HG02763 (cell line): ENCODE measurements around the gene BEST3.

Source experiments
- ATAC-seq: cut with Tn5 transposase; IDR thresholded peaks from one replicate; pipeline ENCODE4 v1.9.1; 2021; ENCODE audit warnings: mild to moderate bottlenecking, moderate library complexity; ENCODE audit not compliant: unreplicated experiment

Gene BEST3

DNA sequence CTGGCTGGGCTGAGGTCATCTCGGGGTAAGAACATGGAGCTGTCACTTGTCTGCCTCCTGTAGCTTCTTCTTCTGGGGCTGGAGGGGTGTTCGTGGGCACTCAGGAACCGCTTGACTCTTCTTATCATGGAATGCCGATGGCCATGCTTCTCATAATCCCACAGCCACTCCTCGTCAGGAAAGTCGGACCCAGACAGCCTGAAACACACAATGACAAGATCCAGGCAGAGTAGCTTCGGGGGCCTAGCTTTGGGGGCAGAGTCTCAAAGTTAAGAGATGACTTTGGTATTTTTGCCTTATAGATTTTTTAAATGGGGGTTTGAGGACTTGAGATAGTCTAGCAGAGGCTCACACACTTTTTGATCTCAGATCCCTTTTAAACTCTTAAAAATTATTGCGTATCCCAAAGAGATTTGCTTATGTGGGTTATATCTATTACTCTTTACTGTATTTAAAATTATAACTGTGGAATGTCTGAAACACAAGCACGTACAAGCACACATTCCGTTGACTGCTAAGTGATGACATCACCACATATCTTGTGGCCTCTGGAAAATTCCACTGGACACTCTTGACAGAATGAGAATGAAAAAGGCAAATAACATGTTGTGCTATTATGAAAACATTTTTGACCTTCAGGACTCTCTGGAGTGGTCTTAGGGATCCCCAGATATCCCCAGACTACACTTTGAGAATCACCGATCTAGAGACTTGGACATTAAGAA is 43.3 kb downstream of the BEST3 start:
- ATAC-seq, result no peak

DNA sequence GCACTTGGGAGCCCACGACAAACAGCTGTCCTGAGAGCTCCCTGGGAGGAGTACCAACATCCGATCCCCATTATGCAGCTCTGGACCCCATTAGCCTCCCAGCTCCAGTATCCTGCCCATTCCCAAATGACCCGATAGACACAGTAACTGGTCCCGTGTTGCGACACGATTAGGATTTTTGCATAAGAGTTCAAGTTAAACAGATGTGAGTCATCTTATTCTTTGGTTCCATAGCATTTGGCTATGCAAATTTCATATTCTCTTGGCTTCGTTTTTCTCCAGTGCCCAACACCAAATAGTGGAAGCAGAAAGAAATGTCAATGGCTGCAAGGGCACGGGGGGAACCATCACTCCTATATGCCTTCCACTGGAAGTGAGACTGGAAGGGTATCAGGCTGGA is 45.4 kb downstream of the BEST3 start:
- ATAC-seq, result no peak

DNA sequence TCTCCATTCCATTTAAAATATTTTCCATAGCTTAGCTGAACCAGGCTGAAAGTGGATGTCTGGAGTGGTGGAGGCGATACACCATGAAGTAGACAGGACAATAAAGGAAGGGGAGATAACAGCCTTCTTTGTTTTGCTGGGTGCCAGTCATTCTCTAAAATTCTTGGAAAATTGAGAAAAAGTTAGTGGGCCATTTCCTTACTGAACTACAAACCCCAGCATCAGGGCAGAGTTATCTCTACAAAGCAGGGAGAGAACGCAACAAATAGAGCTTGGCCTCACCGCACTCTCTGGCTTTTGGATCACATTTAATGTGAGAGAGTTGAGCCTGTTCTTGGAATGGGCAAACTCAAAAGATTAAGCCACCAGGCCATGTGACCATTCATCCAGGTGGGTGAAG is 47.2 kb downstream of the BEST3 start:
- ATAC-seq, result no peak

DNA sequence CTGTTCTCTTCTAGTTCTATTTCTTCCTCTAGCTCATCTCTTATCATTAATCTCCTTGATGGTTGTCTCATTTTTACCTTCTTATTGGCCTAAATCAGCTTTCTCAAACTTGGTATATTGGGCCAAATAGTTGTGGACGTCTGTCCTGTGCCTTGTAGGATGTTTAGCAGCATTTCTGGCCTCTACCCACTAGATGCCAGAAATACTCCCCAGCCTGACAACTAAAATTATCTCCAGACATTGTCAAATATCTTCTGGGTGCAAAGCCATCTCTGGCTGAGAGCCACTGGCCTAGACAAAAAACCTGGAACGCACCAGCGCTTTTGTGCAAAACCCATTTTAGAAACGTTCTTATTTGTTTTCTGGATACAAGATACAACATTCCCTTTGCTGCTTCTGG is 49.6 kb downstream of the BEST3 start:
- no peak for ATAC-seq

DNA sequence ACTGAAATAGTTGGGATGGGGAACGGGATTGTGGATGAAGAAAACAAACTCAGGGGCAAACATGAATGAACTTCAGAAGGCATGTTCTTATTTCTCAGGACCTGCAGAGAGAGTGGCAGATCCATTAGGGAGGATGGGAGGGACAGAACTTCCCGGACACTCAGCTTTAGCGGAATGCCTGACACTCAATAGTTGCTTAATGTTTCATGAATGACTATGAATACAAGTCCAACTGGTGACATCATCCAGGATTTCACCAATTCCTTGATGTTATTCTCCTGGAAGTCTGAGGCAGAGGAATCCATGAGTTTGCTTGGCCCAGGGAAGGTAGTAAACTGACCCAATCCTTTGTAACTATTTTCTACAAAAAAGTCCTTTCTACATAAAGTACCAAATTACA is 50.6 kb downstream of the BEST3 start:
- no peak for ATAC-seq

DNA sequence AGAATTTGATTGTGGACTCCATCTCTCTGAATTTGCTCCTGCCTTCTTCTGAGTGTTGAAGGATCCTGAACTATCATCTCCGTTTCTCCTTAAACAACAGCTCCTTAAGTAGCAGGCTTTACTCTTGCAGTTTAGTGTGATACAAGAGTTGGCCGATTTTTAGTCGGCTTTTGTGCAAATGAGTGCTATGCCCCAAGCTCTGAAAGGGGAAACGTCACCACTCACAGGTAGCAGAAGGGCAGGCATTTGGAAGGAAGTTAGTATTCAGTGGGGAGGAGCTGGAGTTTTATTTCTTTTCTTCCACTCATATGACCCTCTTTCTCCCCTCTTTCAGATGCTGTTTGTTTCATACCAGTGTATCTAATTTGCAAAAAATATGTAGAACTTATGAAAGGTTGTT is 51.9 kb downstream of the BEST3 start:
- ATAC-seq, result no peak

DNA sequence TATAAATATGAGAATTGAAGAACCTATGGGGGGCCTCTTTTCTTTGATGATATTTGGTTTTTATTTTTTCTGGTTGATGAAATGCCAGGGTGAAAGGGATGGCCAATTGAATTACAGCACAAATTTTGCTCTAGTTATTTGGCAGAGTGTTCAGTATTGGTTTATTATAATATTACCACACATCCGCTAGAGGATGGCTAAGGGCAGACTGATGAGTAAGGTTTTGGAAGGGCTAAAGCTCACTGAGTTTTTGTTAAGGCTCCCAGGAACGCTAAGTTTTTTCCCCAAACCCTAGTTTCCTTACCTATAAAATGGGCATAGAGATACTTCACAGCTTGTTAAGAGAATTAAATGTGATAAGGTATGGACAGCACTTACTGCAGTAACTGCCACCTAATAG is 54.1 kb downstream of the BEST3 start:
- no peak for ATAC-seq

DNA sequence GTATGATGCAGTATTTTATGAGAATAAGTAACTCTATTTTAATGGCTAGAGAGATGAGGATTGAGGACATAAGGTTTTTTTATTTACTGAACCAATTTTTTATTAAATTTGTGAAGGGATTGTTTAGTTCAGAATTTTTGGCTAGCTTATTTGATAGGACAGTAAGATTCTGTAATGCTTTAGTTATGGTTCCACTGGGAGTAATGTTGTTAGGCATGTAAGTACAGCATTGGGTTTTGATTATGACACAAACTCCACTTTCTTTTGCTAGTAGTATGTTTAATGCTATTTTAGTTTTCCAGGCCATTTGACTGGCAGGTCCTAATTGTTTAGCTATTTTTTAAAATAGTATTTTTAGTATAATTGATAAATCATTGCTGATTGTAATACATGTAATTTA is 54.6 kb downstream of the BEST3 start:
- ATAC-seq, result no peak

DNA sequence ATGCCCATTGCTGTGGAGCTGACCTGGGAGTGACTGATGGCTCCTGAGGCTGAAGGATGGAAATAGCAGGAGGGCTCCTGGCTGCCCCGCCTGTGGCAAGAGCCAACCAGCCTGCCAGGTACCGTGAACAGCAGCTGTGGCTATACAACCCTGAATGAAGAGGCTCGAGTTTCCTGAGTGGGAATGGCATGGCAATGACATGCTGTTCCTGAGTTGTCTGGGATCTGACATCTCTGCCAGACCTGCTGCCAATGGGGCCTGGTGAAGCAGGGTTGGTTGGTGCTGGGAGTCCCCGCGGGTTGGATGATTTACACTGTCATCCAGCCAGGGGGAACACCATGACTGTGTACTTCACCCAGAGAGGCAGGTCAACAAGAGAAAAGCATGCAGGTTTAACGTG is 56.6 kb downstream of the BEST3 start:
- ATAC-seq, result no peak

DNA sequence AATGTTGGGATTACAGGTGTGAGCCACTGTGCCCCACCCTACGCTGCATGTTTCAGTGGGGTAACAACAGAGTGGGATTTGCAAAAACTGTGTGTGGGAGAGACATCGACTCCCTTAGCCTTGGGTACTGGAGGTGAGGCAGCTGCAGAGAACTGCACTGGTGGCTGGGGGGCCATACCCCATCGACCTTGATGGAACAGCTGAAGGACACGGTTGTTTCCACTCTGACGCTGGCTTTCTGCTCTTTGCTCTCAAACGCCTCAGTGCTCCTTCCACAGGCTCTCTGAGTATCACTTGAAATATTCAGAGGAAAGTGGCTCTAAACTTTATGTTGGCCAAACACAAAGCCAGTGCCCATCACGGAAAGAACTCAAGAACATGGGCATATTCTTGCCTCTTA is 57.6 kb downstream of the BEST3 start:
- no peak for ATAC-seq

DNA sequence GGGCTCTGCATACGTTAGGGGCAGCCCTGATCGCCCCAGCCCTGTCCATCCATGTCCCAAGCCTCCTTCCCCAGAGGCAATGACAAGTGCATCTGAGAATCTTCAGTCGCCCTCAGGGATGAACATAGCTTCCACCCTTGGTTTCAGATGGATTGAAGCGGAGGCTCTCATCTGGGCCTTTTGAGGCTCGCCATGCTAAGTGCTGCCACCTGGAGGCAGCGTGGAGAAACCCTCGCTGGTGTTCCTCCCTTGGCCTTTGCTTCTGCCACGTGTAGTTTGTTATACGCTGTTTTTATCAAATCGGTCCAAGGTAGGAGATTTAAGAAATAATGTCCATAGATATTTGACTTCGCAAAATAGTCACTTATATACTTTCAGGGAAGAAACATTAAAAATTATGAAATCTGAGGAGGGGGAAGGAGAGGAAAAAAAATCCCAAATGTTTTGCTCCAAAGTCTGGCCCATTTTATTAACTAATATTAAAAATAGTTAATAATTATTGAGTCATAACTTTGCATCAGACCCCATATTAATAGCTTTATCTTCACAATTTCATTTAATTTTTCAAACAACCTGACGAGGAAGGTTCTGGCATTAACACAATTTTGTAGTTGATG is 59.6 kb downstream of the BEST3 start:
- ATAC-seq, result peak; percentile 81

DNA sequence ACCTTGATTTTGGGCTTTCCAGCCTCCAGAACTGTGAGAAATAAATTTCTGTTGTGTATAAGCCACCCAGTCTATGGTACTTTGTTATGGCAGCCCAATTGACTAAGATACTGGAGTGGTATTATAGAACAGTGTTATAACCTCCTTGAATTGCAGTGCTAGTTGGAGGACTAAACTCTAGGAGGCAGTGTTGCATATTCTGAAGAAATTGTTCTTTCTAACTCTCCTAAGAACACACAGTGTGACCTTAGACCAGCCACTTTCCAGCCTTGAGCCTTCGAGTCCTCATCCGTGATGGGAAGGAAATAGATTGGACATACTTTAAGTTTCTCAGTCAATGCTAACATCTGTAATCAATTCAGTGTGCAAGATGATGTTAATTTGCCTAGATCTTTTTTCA is 66.0 kb downstream of the BEST3 start:
- no peak for ATAC-seq

DNA sequence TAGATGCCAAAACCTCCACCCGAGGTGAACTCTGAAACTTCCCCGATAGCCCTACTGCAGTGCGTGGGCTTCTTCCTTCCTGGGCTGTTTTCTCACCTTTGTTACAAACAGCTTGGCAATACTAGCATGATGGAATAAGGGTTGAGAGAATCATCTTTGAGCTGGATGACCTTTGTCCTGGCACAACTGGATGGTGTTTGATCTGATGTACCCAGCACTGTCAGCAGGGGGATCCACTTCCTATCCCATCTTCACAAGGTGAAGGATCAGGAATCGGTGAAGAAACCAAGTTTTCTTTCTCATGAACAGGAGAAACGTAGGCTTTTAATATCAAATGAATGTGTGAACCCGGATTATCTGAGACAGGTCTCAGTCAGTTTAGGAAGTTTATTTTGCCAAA is 68.9 kb downstream of the BEST3 start:
- ATAC-seq, result no peak

DNA sequence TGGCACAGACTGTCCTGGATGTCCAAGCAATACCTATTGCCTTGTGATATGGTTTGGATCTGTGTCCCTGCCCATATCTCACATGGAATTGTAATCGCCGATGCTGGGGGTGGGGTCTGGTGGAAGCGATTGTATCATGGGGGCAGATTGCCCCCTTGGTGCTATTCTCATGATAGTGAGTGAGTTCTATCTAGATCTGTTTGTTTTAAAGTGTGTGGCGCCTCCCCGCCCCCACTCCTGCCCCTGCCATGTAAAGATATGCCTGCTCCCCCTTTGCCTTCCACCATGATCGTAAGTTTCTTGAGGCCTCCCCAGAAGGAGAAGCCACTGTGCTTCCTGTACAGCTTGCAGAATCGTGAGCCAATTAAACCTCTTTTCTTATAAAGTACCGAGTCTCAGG is 71.6 kb downstream of the BEST3 start:
- ATAC-seq, result no peak

DNA sequence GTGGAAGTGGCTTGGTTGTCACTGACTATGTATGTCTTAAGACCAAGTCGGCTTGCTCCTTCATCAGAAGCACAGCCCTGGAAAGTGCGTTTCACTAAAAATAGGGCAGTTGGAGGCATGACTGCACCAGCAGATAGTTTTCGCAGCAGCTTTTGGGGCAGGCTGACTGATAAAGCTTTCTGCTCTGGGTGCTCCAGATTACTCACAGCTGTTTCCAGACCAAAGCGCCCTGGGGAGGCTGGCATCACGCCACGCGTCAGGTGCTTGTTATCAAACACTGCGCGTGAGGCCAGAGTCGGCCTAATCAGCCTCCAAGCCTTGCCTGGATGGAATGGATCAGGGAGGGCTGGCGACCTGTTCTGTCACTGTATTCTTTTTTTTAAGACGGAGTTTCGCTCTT is 75.1 kb downstream of the BEST3 start:
- no peak for ATAC-seq

DNA sequence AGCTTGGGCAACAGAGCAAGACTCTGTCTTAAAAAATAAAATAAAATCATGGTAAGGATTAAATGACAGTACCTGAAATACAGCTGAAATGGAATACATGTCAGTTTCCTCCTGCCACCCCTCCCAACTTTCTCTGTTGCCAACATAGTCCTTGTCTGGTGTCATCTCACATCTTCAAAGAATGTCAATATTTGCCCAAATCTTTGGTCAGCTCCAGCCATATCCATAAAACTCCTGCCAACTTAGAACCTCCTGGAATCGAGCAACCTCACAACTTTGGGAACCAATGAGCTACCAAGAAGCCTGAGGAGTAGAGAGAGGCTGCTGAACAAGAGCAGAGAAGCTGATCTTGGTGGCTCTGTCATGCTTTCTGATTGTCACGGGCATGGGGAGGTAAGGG is 77.6 kb downstream of the BEST3 start:
- ATAC-seq, result no peak

DNA sequence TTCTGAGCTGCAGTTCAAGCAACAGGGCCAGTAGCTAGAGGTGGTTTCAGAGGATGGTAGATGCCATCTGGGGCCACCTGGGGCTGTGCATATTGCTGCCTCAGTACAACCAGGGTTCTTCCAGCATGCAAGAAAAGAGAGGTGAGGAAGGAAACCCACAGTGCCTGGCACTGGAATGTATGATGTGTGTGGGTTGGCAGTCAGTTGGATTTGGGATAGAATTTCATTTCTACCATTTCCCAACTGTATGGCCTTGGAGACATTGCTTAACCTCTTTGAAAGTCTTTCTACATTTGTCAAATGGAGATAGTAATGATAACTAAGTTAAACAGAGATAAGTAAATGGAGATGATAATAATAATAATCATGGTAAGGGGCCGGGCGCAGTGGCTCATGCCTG is 78.2 kb downstream of the BEST3 start:
- no peak for ATAC-seq

DNA sequence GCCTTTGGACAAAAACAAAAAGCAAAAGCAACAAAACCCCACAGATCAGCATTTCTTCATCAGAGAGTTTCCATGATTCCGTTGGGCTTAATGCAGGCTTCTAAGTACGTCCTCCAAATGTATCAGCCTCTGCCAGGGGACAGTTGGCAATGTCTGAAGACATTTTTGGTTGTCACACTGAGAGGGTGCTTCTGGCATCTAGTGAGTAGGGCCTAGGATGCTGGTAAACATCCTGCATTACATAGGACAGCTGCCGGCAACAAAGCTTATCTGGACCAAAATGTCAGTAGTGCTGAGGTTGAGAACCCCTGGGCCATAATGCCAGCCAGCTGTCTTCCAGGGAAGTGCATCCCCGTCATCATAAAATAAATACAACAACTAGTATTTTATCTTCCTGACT is 79.0 kb downstream of the BEST3 start:
- no peak for ATAC-seq

DNA sequence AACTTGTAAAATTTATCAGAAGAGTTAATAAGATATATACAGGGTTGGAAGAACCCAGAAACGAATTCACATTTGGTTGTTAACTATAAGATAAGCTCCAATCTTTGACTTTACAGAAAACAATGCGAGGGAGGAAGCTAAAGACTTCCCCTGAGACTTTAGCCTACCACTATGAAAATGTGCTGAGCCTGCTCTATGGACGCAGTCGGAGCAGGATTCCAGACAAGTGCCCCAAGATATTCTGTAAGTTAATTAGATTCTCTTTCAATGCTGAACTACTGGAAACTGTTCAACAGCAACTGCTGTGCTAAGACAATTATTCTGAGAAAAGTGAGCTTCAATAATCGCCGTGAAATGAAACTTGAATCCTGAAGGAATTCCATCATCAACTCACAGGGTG is 80.1 kb downstream of the BEST3 start:
- no peak for ATAC-seq

DNA sequence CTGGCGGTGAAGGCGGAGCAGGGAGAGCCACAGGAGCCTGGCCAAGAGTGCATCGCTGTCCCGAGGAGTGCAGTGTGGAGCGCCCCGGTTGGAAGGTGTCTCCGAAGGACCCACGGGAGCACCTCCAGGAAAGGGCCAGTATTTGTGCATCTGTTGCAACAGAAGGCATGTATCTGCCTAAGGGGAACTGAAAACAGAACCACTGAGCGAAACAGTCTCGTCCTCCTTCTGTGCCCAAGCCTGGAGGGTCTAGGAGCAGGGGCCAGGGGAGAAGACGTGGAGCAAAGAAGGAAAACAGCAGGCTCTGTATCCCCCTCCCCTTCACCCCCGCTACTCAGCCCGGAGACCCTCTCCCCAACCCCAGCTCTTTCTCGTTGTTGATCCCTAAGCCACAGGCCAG is 83.1 kb downstream of the BEST3 start:
- ATAC-seq, result no peak

DNA sequence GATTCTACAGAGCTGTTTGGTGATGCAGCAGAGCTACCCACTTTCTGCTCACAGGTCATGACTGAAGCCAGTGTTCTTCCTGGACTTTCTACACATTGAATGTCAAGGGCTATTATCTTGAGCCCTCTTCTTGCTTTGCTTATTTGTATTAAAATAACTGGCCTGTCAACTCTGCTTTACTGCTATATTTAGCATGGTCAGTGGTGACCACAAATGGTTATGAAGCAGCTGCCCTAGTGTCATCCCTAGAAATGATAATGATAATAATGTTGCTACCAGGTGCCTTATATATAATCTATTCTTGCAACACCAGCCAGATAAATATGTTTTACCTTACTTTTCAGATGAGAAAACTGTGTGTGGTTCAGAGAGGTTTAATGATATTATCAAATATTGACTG is 85.8 kb downstream of the BEST3 start:
- no peak for ATAC-seq

DNA sequence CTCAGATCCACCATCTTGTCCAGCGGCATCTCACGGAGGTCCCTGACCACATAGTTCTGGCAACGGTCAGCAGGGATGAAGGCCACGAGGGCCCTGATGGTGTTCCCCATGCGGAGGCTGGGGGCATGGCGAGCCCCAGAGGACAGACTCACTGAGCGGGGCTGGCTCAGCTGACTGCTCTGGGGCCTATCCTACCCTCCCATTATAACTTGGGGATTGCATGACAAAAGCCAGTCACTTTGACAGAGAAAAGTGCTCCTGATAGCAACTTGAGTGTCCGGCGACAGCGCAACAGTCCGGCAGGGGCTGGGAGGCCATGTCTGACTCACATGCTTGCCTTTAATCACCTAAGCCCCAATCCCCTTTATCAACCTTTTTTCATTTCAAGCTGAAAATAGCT is 88.4 kb downstream of the BEST3 start, which contains the start of gene LRRC10:
TSS of gene LRRC10 (minus strand) at position 179 of the 400 bp plus-strand sequence. CDS start at position 110, 69 bp downstream.
- ATAC-seq, result no peak

DNA sequence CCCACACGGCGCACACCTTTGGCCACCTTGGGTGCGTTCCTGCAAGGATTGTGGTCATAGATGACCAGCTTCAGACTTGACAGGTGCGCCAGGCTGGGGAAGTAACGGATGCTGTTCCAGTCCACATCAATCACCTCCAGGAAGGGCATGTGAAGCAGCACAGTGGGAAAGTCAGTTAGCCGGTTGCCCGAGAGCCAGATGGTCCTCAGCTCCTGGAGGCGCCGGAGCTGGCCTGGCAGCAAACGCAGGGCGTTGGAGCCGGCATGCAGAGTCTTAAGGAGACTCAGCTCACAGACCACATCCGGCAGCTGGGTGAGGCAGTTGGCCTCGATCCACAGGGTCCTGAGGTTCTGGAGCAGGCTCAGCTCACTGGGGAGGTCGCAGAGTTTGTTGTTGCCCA is 89.0 kb downstream of the BEST3 start:
- no peak for ATAC-seq
